ENCODE data around the gene ELAVL2. TPM values are rescaled to one million over a fixed set of nuclear protein-coding genes. Genes with fewer than 3 reads are reported as not detected.

The ELAVL2 gene
- total RNA-seq, 1 experiment from 2014 or later = 35.9 TPM

DNA sequence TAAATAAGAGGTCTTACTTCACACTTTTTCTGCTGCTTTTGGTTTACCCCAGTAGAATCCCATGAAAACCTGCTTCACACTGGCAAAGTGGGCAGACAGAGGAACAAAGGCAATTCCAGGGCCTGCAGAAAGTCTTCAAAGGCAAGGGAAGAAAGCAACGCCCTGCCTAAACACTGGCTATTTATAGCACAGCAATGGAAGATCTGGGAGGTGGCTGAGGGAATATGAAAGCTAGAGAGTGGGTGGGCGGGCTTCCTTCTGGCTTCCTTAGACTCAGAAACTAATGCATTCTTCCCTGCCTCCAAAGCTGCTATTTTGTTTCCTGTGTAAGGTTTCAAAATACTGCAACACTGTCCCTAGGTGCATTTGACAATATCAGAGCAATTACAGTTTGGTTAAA lies 46.8 kb downstream of the ELAVL2 start:
- ChIA-PET CTCF (interaction anchor here (0.9 to 1.0 kb wide), 2 partner anchors 10 kb away, joined by 4 to 5 read pairs; no protein-coding TSS in a partner anchor), POLR2A (no interaction called here)
- Mint-ChIP-seq H3K4me3 (peak overlapping the region; percentile 54), H3K36me3 (no peaks in the 10 kb centered on the region), H3K9me3 (no peaks in the 10 kb centered on the region), H3K4me1 (peaks cover 91% of the 10 kb centered on the region), H3K27ac (peak overlapping the region; percentile 96), H3K27me3 (ENCODE audit: low read depth) (no peaks in the 10 kb centered on the region)
- DNase-seq (ENCODE audit: low spot score) = no peak
- peak; percentile 56 for ATAC-seq
- TF ChIP-seq, protein P1, sequence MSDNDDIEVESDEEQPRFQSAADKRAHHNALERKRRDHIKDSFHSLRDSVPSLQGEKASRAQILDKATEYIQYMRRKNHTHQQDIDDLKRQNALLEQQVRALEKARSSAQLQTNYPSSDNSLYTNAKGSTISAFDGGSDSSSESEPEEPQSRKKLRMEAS (CRISPR knock-in tag; IDR thresholded peaks at IDR 0.05) = no peak
- no peak for TF ChIP-seq SP1 (CRISPR knock-in tag; conservative IDR thresholded peaks at IDR 0.05)
- TF ChIP-seq, protein P2, sequence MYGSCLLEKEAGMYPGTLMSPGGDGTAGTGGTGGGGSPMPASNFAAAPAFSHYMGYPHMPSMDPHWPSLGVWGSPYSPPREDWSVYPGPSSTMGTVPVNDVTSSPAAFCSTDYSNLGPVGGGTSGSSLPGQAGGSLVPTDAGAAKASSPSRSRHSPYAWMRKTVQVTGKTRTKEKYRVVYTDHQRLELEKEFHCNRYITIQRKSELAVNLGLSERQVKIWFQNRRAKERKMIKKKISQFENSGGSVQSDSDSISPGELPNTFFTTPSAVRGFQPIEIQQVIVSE (CRISPR knock-in tag; IDR thresholded peaks at IDR 0.05; ENCODE audit: borderline replicate concordance) = no peak
- TF ChIP-seq CBFB (CRISPR knock-in tag; IDR thresholded peaks at IDR 0.05; ENCODE audit: low read depth) = no peak
- TF ChIP-seq ZNF671 (CRISPR knock-in tag; IDR thresholded peaks at IDR 0.05) = no peak
- no peak for TF ChIP-seq ZNF138 (CRISPR knock-in tag; conservative IDR thresholded peaks at IDR 0.05)
- TF ChIP-seq, protein P3, sequence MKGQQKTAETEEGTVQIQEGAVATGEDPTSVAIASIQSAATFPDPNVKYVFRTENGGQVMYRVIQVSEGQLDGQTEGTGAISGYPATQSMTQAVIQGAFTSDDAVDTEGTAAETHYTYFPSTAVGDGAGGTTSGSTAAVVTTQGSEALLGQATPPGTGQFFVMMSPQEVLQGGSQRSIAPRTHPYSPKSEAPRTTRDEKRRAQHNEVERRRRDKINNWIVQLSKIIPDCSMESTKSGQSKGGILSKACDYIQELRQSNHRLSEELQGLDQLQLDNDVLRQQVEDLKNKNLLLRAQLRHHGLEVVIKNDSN (CRISPR knock-in tag; IDR thresholded peaks at IDR 0.05) = no peak
- no peak for TF ChIP-seq ESRRA (CRISPR knock-in tag; IDR thresholded peaks at IDR 0.05; ENCODE audit: borderline replicate concordance)
- no peak for TF ChIP-seq KAT7 (CRISPR knock-in tag; IDR thresholded peaks at IDR 0.05; ENCODE audit: borderline replicate concordance)
- no peak for TF ChIP-seq HMGA2 (CRISPR knock-in tag; IDR thresholded peaks at IDR 0.05)
- TF ChIP-seq, protein P4, sequence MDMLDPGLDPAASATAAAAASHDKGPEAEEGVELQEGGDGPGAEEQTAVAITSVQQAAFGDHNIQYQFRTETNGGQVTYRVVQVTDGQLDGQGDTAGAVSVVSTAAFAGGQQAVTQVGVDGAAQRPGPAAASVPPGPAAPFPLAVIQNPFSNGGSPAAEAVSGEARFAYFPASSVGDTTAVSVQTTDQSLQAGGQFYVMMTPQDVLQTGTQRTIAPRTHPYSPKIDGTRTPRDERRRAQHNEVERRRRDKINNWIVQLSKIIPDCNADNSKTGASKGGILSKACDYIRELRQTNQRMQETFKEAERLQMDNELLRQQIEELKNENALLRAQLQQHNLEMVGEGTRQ (CRISPR knock-in tag; IDR thresholded peaks at IDR 0.05) = no peak

DNA sequence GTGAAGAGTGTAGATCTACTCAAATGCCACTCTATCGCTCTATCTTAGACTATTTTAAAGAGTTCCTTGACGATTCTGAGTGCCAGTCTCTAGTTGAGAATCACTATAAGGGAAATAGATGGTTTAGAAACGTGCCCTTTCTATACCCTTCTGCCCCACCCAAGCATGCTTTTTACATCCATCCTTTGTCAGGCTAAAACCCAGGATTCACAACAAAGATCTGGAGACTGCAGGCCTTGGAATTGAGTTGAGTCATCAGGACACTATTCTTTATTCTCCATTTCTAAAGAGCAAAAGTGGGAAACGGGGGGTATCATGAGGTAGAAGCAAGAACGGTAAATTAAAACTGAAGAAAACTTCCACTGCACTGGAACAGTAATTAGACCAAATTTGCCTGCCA lies 48.7 kb downstream of the ELAVL2 start:
- H3K9me3 Mint-ChIP-seq = no peaks in the 10 kb centered on the region
- CTCF ChIA-PET = no interaction called here
- peaks cover 91% of the 10 kb centered on the region for H3K4me1 Mint-ChIP-seq
- no peak for DNase-seq (ENCODE audit: low spot score)
- peak; percentile 59 for ATAC-seq
- H3K36me3 Mint-ChIP-seq = no peaks in the 10 kb centered on the region
- H3K4me3 Mint-ChIP-seq = peak overlapping the region; percentile 40
- POLR2A ChIA-PET = no interaction called here
- no peaks in the 10 kb centered on the region for H3K27me3 Mint-ChIP-seq (ENCODE audit: low read depth)
- peak overlapping the region; percentile 96 for H3K27ac Mint-ChIP-seq
- TF ChIP-seq RORB (CRISPR knock-in tag; IDR thresholded peaks at IDR 0.05) (no peak), HMGA2 (CRISPR knock-in tag; IDR thresholded peaks at IDR 0.05) (no peak), ZNF232 (CRISPR knock-in tag; IDR thresholded peaks at IDR 0.05) (no peak), ESRRA (CRISPR knock-in tag; IDR thresholded peaks at IDR 0.05; ENCODE audit: borderline replicate concordance) (no peak), CREM (CRISPR knock-in tag; IDR thresholded peaks at IDR 0.05) (no peak), ELF4 (CRISPR knock-in tag; IDR thresholded peaks at IDR 0.05; ENCODE audit: low read depth) (no peak), PRRX2 (CRISPR knock-in tag; IDR thresholded peaks at IDR 0.05) (no peak), ZNF219 (CRISPR knock-in tag; IDR thresholded peaks at IDR 0.05; ENCODE audit: borderline replicate concordance) (no peak), GABPB1 (CRISPR knock-in tag; IDR thresholded peaks at IDR 0.05) (no peak)
- TF ChIP-seq, protein P5, sequence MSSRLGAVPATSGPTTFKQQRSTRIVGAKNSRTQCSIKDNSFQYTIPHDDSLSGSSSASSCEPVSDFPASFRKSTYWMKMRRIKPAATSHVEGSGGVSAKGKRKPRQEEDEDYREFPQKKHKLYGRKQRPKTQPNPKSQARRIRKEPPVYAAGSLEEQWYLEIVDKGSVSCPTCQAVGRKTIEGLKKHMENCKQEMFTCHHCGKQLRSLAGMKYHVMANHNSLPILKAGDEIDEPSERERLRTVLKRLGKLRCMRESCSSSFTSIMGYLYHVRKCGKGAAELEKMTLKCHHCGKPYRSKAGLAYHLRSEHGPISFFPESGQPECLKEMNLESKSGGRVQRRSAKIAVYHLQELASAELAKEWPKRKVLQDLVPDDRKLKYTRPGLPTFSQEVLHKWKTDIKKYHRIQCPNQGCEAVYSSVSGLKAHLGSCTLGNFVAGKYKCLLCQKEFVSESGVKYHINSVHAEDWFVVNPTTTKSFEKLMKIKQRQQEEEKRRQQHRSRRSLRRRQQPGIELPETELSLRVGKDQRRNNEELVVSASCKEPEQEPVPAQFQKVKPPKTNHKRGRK (CRISPR knock-in tag; IDR thresholded peaks at IDR 0.05; ENCODE audit: borderline replicate concordance) = no peak
- TF ChIP-seq, protein P6, sequence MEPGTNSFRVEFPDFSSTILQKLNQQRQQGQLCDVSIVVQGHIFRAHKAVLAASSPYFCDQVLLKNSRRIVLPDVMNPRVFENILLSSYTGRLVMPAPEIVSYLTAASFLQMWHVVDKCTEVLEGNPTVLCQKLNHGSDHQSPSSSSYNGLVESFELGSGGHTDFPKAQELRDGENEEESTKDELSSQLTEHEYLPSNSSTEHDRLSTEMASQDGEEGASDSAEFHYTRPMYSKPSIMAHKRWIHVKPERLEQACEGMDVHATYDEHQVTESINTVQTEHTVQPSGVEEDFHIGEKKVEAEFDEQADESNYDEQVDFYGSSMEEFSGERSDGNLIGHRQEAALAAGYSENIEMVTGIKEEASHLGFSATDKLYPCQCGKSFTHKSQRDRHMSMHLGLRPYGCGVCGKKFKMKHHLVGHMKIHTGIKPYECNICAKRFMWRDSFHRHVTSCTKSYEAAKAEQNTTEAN (CRISPR knock-in tag; IDR thresholded peaks at IDR 0.05) = no peak
- TF ChIP-seq, protein P7, sequence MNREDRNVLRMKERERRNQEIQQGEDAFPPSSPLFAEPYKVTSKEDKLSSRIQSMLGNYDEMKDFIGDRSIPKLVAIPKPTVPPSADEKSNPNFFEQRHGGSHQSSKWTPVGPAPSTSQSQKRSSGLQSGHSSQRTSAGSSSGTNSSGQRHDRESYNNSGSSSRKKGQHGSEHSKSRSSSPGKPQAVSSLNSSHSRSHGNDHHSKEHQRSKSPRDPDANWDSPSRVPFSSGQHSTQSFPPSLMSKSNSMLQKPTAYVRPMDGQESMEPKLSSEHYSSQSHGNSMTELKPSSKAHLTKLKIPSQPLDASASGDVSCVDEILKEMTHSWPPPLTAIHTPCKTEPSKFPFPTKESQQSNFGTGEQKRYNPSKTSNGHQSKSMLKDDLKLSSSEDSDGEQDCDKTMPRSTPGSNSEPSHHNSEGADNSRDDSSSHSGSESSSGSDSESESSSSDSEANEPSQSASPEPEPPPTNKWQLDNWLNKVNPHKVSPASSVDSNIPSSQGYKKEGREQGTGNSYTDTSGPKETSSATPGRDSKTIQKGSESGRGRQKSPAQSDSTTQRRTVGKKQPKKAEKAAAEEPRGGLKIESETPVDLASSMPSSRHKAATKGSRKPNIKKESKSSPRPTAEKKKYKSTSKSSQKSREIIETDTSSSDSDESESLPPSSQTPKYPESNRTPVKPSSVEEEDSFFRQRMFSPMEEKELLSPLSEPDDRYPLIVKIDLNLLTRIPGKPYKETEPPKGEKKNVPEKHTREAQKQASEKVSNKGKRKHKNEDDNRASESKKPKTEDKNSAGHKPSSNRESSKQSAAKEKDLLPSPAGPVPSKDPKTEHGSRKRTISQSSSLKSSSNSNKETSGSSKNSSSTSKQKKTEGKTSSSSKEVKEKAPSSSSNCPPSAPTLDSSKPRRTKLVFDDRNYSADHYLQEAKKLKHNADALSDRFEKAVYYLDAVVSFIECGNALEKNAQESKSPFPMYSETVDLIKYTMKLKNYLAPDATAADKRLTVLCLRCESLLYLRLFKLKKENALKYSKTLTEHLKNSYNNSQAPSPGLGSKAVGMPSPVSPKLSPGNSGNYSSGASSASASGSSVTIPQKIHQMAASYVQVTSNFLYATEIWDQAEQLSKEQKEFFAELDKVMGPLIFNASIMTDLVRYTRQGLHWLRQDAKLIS (CRISPR knock-in tag; IDR thresholded peaks at IDR 0.05; ENCODE audit: borderline replicate concordance) = no peak
- TF ChIP-seq, protein P8, sequence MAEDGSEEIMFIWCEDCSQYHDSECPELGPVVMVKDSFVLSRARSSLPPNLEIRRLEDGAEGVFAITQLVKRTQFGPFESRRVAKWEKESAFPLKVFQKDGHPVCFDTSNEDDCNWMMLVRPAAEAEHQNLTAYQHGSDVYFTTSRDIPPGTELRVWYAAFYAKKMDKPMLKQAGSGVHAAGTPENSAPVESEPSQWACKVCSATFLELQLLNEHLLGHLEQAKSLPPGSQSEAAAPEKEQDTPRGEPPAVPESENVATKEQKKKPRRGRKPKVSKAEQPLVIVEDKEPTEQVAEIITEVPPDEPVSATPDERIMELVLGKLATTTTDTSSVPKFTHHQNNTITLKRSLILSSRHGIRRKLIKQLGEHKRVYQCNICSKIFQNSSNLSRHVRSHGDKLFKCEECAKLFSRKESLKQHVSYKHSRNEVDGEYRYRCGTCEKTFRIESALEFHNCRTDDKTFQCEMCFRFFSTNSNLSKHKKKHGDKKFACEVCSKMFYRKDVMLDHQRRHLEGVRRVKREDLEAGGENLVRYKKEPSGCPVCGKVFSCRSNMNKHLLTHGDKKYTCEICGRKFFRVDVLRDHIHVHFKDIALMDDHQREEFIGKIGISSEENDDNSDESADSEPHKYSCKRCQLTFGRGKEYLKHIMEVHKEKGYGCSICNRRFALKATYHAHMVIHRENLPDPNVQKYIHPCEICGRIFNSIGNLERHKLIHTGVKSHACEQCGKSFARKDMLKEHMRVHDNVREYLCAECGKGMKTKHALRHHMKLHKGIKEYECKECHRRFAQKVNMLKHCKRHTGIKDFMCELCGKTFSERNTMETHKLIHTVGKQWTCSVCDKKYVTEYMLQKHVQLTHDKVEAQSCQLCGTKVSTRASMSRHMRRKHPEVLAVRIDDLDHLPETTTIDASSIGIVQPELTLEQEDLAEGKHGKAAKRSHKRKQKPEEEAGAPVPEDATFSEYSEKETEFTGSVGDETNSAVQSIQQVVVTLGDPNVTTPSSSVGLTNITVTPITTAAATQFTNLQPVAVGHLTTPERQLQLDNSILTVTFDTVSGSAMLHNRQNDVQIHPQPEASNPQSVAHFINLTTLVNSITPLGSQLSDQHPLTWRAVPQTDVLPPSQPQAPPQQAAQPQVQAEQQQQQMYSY (CRISPR knock-in tag; IDR thresholded peaks at IDR 0.05) = no peak
